H9 (cell line): ENCODE measurements around the gene CBX8. TPM values are rescaled to one million over a fixed set of nuclear protein-coding genes. Genes with fewer than 3 reads are reported as not detected.

ENCODE experiments used
- DNase-seq: peaks from one replicate; pipeline ENCODE4 v3.0.0-alpha.2; 2017
- H2AFZ ChIP-seq: one replicate; pipeline ENCODE4 v1.6.1; 2013; ENCODE audit warnings: mild to moderate bottlenecking, low read length, control low read depth, moderate library complexity
- H2AK5ac ChIP-seq: 2 replicates; pipeline ENCODE4 v1.6.1; 2013; ENCODE audit warnings: low read length, control low read depth, mixed read lengths; ENCODE audit not compliant: insufficient read length
- H2BK120ac ChIP-seq: one replicate; pipeline ENCODE4 v1.6.1; 2013; ENCODE audit warnings: low read depth, mild to moderate bottlenecking, low read length, control low read depth, inconsistent platforms; ENCODE audit not compliant: poor library complexity, severe bottlenecking
- H2BK12ac ChIP-seq: 2 replicates; pipeline ENCODE4 v1.6.1; 2013; ENCODE audit warnings: low read length, control low read depth, mixed read lengths, low read depth; ENCODE audit not compliant: insufficient read length
- H2BK15ac ChIP-seq: 2 replicates; pipeline ENCODE4 v1.6.1; 2013; ENCODE audit warnings: low read depth, low read length, control low read depth
- H2BK20ac ChIP-seq: one replicate; pipeline ENCODE4 v1.6.1; 2013; ENCODE audit warnings: low read depth, mild to moderate bottlenecking, low read length, control low read depth, inconsistent platforms; ENCODE audit not compliant: poor library complexity, severe bottlenecking
- H2BK5ac ChIP-seq: 2 replicates; pipeline ENCODE4 v1.6.1; 2013; ENCODE audit warnings: low read length, control low read depth, mixed read lengths; ENCODE audit not compliant: insufficient read length
- H3K14ac ChIP-seq: 2 replicates; pipeline ENCODE4 v1.6.1; 2013; ENCODE audit warnings: low read length, control low read depth; ENCODE audit not compliant: insufficient read depth
- H3K18ac ChIP-seq: 2 replicates; pipeline ENCODE4 v1.6.1; 2013; ENCODE audit warnings: low read depth, mild to moderate bottlenecking, mixed read lengths, low read length, control low read depth; ENCODE audit not compliant: insufficient read length
- H3K23ac ChIP-seq: 2 replicates; pipeline ENCODE4 v1.6.1; 2013; ENCODE audit warnings: low read length, control low read depth, mixed read lengths, low read depth; ENCODE audit not compliant: insufficient read length
- H3K23me2 ChIP-seq: 2 replicates; pipeline ENCODE4 v1.6.1; 2013; ENCODE audit warnings: low read depth, mild to moderate bottlenecking, mixed read lengths, low read length, control low read depth; ENCODE audit not compliant: insufficient read length, poor library complexity, severe bottlenecking
- H3K27ac ChIP-seq: 2 replicates; pipeline ENCODE4 v1.5.1; 2013; ENCODE audit warnings: low read length, control low read depth, mixed read lengths, low read depth; ENCODE audit not compliant: insufficient read length
- H3K27me3 ChIP-seq: 2 replicates; pipeline ENCODE4 v1.6.1; 2013; ENCODE audit warnings: low read length, control low read depth, inconsistent platforms; ENCODE audit not compliant: insufficient read depth
- H3K4ac ChIP-seq: 2 replicates; pipeline ENCODE4 v1.6.1; 2013; ENCODE audit warnings: low read depth, mild to moderate bottlenecking, control low read depth, inconsistent platforms, low read length, moderate library complexity
- H3K4me1 ChIP-seq: 2 replicates; pipeline ENCODE4 v1.6.1; 2013; ENCODE audit warnings: low read length, control low read depth, inconsistent platforms; ENCODE audit not compliant: insufficient read depth
- H3K4me2 ChIP-seq: 2 replicates; pipeline ENCODE4 v1.6.1; 2013; ENCODE audit warnings: low read length, control low read depth, mixed read lengths; ENCODE audit not compliant: insufficient read length, insufficient read depth
- H3K56ac ChIP-seq: 2 replicates; pipeline ENCODE4 v1.6.1; 2013; ENCODE audit warnings: low read depth, mild to moderate bottlenecking, mixed read lengths, low read length, control low read depth; ENCODE audit not compliant: insufficient read length
- H3K79me1 ChIP-seq: 2 replicates; pipeline ENCODE4 v1.6.1; 2013; ENCODE audit warnings: low read depth, mild to moderate bottlenecking, moderate library complexity, low read length, control low read depth, inconsistent platforms; ENCODE audit not compliant: insufficient read depth, poor library complexity, severe bottlenecking
- H3K79me2 ChIP-seq: 2 replicates; pipeline ENCODE4 v1.6.1; 2013; ENCODE audit warnings: low read length, control low read depth, inconsistent platforms; ENCODE audit not compliant: insufficient read depth
- H3K9ac ChIP-seq: 2 replicates; pipeline ENCODE4 v1.6.1; 2013; ENCODE audit warnings: low read length, control low read depth, mixed read lengths; ENCODE audit not compliant: insufficient read length; ENCODE audit errors: extremely low read depth
- H3K9me3 ChIP-seq: one replicate; pipeline ENCODE4 v1.6.1; 2013; ENCODE audit warnings: low read depth, low read length, inconsistent platforms; ENCODE audit not compliant: control insufficient read depth
- H3T11ph ChIP-seq: one replicate; pipeline ENCODE4 v1.6.1; 2013; ENCODE audit warnings: mild to moderate bottlenecking, low read length, control low read depth, inconsistent platforms
- H4K20me1 ChIP-seq: one replicate; pipeline ENCODE4 v1.6.1; 2013; ENCODE audit not compliant: control insufficient read depth, insufficient read length, insufficient read depth
- H4K5ac ChIP-seq: 2 replicates; pipeline ENCODE4 v1.6.1; 2013; ENCODE audit warnings: low read depth, mild to moderate bottlenecking, mixed read lengths, low read length, control low read depth; ENCODE audit not compliant: insufficient read length
- H4K8ac ChIP-seq: replicated peaks from 2 replicates; pipeline ENCODE4 v1.6.1; 2013; ENCODE audit warnings: low read length, control low read depth, mixed read lengths, low read depth; ENCODE audit not compliant: insufficient read length
- H4K91ac ChIP-seq: 2 replicates; pipeline ENCODE4 v1.6.1; 2013; ENCODE audit warnings: low read depth, mild to moderate bottlenecking, moderate library complexity, mixed read lengths, low read length, control low read depth; ENCODE audit not compliant: insufficient read length
- H3K27ac Mint-ChIP-seq, 3 experiments: 2 replicates in 2 of 3; 3 replicates in 1 of 3; pipeline ENCODE4 v1.8.0; 2020 to 2021; ENCODE audit warnings: mixed read lengths in 3 of 3, mild to moderate bottlenecking in 1 of 3, moderate library complexity in 1 of 3
- H3K27me3 Mint-ChIP-seq: 2 replicates; pipeline ENCODE4 v1.8.0; 2021; ENCODE audit warnings: low read depth, mild to moderate bottlenecking, moderate library complexity, mixed read lengths
- H3K36me3 Mint-ChIP-seq, 3 experiments: 2 replicates in 2 of 3; 3 replicates in 1 of 3; pipeline ENCODE4 v1.8.0; 2020 to 2021; ENCODE audit warnings: low read depth in 3 of 3, mixed read lengths in 3 of 3; ENCODE audit not compliant: insufficient read depth in 1 of 3
- H3K4me1 Mint-ChIP-seq, 2 experiments: 2 replicates each; pipeline ENCODE4 v1.8.0; 2020; ENCODE audit warnings: mixed read lengths in 2 of 2
- H3K4me3 Mint-ChIP-seq, 2 experiments: 2 replicates in 1 of 2; 3 replicates in 1 of 2; pipeline ENCODE4 v1.8.0; 2020 to 2021; ENCODE audit warnings: mild to moderate bottlenecking in 2 of 2, mixed read lengths in 2 of 2, moderate library complexity in 1 of 2
- H3K9me3 Mint-ChIP-seq, 2 experiments: 2 replicates in 1 of 2; 3 replicates in 1 of 2; pipeline ENCODE4 v1.8.0; 2020; ENCODE audit warnings: mild to moderate bottlenecking in 2 of 2, mixed read lengths in 2 of 2, moderate library complexity in 1 of 2
- CTCF ChIP-seq: fragments of 200-600 bp; sonication (generic); conservative IDR thresholded peaks from 3 replicates; pipeline ENCODE4 v1.8.0; 2021; ENCODE audit warnings: antibody characterized with exemption, mild to moderate bottlenecking
- WGBS: extraction: QIAGEN DNeasy Blood & Tissue Kit; methylation state at CpG from one replicate; pipeline ENCODE4 v1.1.7; 2013; ENCODE audit warnings: missing lambda C conversion rate, low lambda C conversion rate, mixed read lengths; ENCODE audit not compliant: insufficient read length; ENCODE audit errors: extremely low coverage; 5-methylcytosine and 5-hydroxymethylcytosine counted together
- total RNA-seq: library from RNA; stranded (reverse); gene quantifications from 2 replicates; pipeline ENCODE4 v1.2.1, GENCODE V29; 2021

CBX8 gene
- total RNA-seq, 1 experiment from 2014 or later: 1.2 TPM

- Histone ChIP-seq H3K27me3 (peaks cover 17% of the 10 kb centered on the region), H4K8ac (no peak overlapping the region), H4K20me1 (peaks cover 5% of the 10 kb centered on the region), H3T11ph (no peak overlapping the region), H4K5ac (no peak overlapping the region), H3K18ac (no peak overlapping the region), H3K79me2 (no peaks in the 10 kb centered on the region), H4K91ac (no peak overlapping the region), H2BK12ac (no peak overlapping the region), H2BK15ac (no peak overlapping the region), H2BK5ac (no peak overlapping the region), H3K4ac (no peak overlapping the region), H3K23ac (no peak overlapping the region), H2BK20ac (no peak overlapping the region), H2BK120ac (no peak overlapping the region), H2AK5ac (no peak overlapping the region), H3K79me1 (no peaks in the 10 kb centered on the region), H3K4me1 (peaks cover 2% of the 10 kb centered on the region; the same call in 1 of the 2 replicates), H2AFZ (no peak overlapping the region), H3K56ac (no peak overlapping the region), H3K23me2 (peaks cover 14% of the 10 kb centered on the region), H3K4me2 (peak overlapping the region; percentile 59), H3K9me3 (no peaks in the 10 kb centered on the region), H3K27ac (no peak overlapping the region), H3K9ac (no peak overlapping the region), H3K14ac (no peak overlapping the region)
- Mint-ChIP-seq H3K9me3 (no peaks in the 10 kb centered on the region), H3K27me3 (peaks cover 88% of the 10 kb centered on the region), H3K27ac (no peak overlapping the region), H3K4me1 (peaks cover 12 to 19% of the 10 kb centered on the region in 2 experiments), H3K4me3 (peak overlapping the region; percentile 40 to 74), H3K36me3 (no peaks in the 10 kb centered on the region)
- WGBS: no CpG with 5 or more reads among the region's 22 CpGs
- DNase-seq: peak; percentile 69
- no peak for TF ChIP-seq CTCF
Observed at GRCh38 chr17:79746889-79747507, 49.9 kb downstream of the CBX8 start.
